Osteocyte (in vitro differentiated cells): ENCODE results near the gene MNT. TPM values are rescaled to one million over a fixed set of nuclear protein-coding genes. Genes with fewer than 3 reads are reported as not detected.

ENCODE experiments used
- DNase-seq: peaks from one replicate; pipeline ENCODE4 v3.0.0; 2021; ENCODE audit warnings: mixed read lengths; ENCODE audit not compliant: unreplicated experiment; ENCODE audit errors: extremely low spot score
- H3K27ac Mint-ChIP-seq: one replicate; pipeline ENCODE4 v1.8.0; 2021; ENCODE audit warnings: mild to moderate bottlenecking, mixed read lengths; ENCODE audit not compliant: unreplicated experiment
- H3K27me3 Mint-ChIP-seq: one replicate; pipeline ENCODE4 v1.8.0; 2021; ENCODE audit warnings: mixed read lengths; ENCODE audit not compliant: unreplicated experiment
- H3K36me3 Mint-ChIP-seq: one replicate; pipeline ENCODE4 v1.8.0; 2021; ENCODE audit warnings: mixed read lengths; ENCODE audit not compliant: unreplicated experiment
- H3K4me1 Mint-ChIP-seq: one replicate; pipeline ENCODE4 v1.8.0; 2021; ENCODE audit warnings: mixed read lengths; ENCODE audit not compliant: unreplicated experiment
- H3K4me3 Mint-ChIP-seq: one replicate; pipeline ENCODE4 v1.8.0; 2021; ENCODE audit warnings: mild to moderate bottlenecking, moderate library complexity, mixed read lengths; ENCODE audit not compliant: unreplicated experiment
- H3K9me3 Mint-ChIP-seq: one replicate; pipeline ENCODE4 v1.8.0; 2021; ENCODE audit warnings: mixed read lengths; ENCODE audit not compliant: unreplicated experiment
- total RNA-seq: library from RNA; stranded (reverse); gene quantifications from 2 replicates; pipeline ENCODE4 v1.2.1, GENCODE V29; 2021
- TF ChIP-seq, protein P1 (sequence below): fragments of 200-600 bp; sonication (generic); IDR thresholded peaks from 2 replicates; pipeline ENCODE4 v1.5.0; 2021; ENCODE audit warnings: antibody characterized with exemption, mild to moderate bottlenecking, moderate library complexity

MNT gene
- total RNA-seq, 1 donor from 2014 or later: 30.4 TPM

DNA sequence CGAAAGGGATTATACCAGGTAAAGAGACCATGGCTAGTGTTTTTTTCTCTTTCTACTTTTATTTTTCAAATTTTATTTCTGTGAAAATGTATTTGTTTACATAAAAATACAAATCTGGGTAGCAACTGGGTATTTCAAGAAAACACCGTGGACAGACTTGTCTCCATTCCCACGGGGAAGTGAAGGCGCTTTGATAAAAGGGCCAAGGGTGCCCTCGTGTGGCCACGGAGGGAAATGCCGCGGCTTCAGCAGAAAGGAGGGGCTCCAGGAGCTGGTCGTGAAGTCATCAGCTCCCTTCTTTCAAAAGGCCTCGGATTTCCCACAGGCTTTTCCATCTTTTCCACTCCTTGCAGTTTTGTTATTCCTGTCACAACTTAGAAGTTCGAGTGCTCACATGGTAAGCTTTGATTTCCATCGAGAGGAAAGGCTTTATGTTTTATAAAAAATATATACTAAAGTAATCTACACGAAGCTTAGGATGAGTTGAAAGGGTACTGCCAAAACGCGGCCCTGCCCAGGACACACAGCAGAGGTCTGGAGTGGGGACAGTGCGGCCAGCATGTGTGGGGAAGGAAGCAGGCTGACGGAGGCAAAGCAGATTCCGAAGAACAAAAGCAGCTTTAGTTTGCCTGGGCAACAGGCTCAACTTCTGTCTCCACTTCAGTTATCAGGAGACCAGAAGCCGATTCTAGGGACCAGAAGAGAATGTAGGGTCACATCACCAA lies 15.3 kb upstream of the MNT start:
- Mint-ChIP-seq H3K9me3 (no peaks in the 10 kb centered on the region), H3K36me3 (peaks cover 2% of the 10 kb centered on the region), H3K4me1 (peaks cover 42% of the 10 kb centered on the region), H3K27me3 (no peaks in the 10 kb centered on the region), H3K4me3 (no peak overlapping the region), H3K27ac (peak overlapping the region; percentile 56)
- TF ChIP-seq, protein P1, sequence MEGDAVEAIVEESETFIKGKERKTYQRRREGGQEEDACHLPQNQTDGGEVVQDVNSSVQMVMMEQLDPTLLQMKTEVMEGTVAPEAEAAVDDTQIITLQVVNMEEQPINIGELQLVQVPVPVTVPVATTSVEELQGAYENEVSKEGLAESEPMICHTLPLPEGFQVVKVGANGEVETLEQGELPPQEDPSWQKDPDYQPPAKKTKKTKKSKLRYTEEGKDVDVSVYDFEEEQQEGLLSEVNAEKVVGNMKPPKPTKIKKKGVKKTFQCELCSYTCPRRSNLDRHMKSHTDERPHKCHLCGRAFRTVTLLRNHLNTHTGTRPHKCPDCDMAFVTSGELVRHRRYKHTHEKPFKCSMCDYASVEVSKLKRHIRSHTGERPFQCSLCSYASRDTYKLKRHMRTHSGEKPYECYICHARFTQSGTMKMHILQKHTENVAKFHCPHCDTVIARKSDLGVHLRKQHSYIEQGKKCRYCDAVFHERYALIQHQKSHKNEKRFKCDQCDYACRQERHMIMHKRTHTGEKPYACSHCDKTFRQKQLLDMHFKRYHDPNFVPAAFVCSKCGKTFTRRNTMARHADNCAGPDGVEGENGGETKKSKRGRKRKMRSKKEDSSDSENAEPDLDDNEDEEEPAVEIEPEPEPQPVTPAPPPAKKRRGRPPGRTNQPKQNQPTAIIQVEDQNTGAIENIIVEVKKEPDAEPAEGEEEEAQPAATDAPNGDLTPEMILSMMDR: peak; percentile 99
- DNase-seq: peak; percentile 98

DNA sequence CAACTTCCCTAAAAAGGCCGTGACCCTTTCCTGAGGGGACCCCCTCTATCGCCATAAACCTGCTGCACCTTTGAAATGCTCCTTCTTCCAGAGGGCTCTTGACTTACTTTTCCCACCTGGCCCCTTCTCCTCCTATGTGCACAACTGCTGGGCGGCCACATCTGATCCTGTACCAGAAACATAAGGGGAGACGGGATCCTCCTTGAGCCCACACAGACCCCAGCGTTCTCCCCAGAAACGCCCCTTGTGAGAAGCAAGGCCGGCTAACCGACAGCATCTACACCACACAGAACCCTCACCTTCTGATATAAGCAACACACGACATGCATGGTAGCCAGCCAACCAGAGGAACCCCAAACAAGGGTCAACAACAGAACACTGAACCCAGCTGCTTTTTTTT lies 14.2 kb upstream of the MNT start:
- Mint-ChIP-seq H3K4me1 (peaks cover 44% of the 10 kb centered on the region), H3K27ac (no peak overlapping the region), H3K36me3 (no peaks in the 10 kb centered on the region), H3K4me3 (no peak overlapping the region), H3K27me3 (no peaks in the 10 kb centered on the region), H3K9me3 (no peaks in the 10 kb centered on the region)
- DNase-seq: no peak
- TF ChIP-seq, protein P1: no peak

DNA sequence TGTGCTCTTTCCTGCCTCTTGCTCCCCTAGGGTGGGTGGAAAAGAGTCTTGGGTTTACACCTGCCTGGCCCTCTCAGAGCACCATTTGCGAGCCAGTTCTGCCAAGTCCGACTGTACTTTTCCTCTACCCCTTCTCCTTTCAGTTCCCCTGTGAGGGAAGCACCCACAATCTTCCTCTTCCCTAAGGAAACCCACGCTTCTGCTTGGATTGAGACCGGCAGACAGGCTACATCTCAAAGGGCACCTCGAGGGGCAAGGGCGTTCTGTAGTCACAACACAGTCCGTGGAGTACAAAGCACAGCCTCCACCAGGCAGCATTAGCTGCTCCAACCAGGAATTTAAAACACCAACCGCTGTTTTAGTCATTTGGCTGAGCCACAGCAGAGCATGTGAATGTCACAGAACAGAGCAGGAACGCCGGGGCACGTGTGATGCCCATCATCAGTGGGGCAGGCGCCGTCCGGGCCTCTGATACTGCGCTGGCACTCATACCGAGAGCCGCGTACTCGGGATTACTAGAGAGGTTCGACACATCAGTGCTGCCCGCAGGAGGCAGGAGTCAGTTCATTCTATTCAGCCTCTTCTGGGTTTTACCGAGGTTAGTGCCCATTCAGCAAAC lies 13.7 kb upstream of the MNT start:
- no peak overlapping the region for H3K4me3 Mint-ChIP-seq
- no peak for DNase-seq
- TF ChIP-seq, protein P1: no peak
- H3K4me1 Mint-ChIP-seq: peaks cover 43% of the 10 kb centered on the region
- no peaks in the 10 kb centered on the region for H3K9me3 Mint-ChIP-seq
- H3K27me3 Mint-ChIP-seq: no peaks in the 10 kb centered on the region
- H3K36me3 Mint-ChIP-seq: no peaks in the 10 kb centered on the region
- no peak overlapping the region for H3K27ac Mint-ChIP-seq

DNA sequence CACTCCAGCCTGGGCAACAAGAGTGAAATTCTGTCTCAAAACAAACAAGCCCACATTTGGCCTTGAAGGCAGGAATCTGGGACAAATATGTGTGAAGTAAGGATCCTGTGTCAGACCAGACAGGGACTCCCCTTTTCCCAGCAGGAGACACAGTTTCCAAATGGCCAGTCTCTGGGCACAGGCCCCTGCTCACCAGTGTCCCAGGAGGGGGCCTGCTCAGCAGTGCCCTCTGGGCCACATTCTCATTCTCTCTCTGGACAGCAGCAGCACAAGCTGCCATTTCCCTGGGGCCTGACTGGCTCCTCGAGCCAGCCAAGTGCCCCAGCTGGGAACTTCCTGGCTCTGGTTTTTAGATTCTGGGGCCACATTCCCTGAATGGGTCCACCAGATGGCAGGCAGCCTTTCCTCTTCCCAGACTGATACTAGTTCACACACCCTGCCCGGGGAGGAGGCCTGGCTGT lies 11.7 kb upstream of the MNT start:
- TF ChIP-seq, protein P1: peak; percentile 51
- Mint-ChIP-seq H3K9me3 (no peaks in the 10 kb centered on the region), H3K4me1 (peaks cover 41% of the 10 kb centered on the region), H3K4me3 (no peak overlapping the region), H3K27ac (peak overlapping the region; percentile 87), H3K27me3 (no peaks in the 10 kb centered on the region), H3K36me3 (no peaks in the 10 kb centered on the region)
- no peak for DNase-seq

DNA sequence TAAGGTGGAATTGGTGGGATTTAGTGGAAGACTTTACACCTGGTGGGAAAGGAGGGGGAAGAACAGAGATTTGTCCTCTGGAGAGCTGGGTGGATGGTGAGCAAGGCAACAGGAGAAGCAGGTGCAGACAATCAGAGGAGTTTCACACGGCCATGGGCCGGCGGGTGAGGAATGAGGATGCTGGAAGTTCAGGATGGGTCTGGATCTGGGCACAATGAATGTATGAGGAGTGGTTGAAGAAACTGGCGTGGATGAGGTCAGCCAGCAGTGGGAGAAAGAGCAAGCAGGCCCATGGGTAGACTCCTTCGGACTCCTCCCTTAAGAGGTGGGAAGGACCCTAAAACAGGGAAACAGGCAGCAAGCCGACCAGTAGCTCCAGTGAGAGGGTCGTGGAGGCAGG lies 10.1 kb upstream of the MNT start:
- Mint-ChIP-seq H3K27ac (peak overlapping the region; percentile 17), H3K36me3 (no peaks in the 10 kb centered on the region), H3K4me3 (no peak overlapping the region), H3K4me1 (peaks cover 49% of the 10 kb centered on the region), H3K27me3 (no peaks in the 10 kb centered on the region), H3K9me3 (no peaks in the 10 kb centered on the region)
- DNase-seq: no peak
- TF ChIP-seq, protein P1: no peak
